ENCODE measurements around the gene SPATA6.

- TF ChIP-seq CTCF (IDR thresholded peaks at IDR 0.05) (no peak), POLR2AphosphoS5 (IDR thresholded peaks at IDR 0.05; ENCODE audit: low read depth, low read length) (no peak)
- TF ChIP-seq, protein P1, sequence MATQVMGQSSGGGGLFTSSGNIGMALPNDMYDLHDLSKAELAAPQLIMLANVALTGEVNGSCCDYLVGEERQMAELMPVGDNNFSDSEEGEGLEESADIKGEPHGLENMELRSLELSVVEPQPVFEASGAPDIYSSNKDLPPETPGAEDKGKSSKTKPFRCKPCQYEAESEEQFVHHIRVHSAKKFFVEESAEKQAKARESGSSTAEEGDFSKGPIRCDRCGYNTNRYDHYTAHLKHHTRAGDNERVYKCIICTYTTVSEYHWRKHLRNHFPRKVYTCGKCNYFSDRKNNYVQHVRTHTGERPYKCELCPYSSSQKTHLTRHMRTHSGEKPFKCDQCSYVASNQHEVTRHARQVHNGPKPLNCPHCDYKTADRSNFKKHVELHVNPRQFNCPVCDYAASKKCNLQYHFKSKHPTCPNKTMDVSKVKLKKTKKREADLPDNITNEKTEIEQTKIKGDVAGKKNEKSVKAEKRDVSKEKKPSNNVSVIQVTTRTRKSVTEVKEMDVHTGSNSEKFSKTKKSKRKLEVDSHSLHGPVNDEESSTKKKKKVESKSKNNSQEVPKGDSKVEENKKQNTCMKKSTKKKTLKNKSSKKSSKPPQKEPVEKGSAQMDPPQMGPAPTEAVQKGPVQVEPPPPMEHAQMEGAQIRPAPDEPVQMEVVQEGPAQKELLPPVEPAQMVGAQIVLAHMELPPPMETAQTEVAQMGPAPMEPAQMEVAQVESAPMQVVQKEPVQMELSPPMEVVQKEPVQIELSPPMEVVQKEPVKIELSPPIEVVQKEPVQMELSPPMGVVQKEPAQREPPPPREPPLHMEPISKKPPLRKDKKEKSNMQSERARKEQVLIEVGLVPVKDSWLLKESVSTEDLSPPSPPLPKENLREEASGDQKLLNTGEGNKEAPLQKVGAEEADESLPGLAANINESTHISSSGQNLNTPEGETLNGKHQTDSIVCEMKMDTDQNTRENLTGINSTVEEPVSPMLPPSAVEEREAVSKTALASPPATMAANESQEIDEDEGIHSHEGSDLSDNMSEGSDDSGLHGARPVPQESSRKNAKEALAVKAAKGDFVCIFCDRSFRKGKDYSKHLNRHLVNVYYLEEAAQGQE (IDR thresholded peaks at IDR 0.05; ENCODE audit: insufficient read depth in 1 of 2, low read depth in 2 of 2, low read length in 1 of 2): no peak
Measured at GRCh38 chr1:48291421-48291820, 180.6 kb downstream of the SPATA6 start.

All from Panc1 (cell line).